Mucosa of gallbladder (tissue), 1 donor: Measurements from ENCODE around the gene CHD5. TPM values are rescaled to one million over a fixed set of nuclear protein-coding genes. Genes with fewer than 3 reads are reported as not detected.
A peak's percentile ranks its signal among the peaks of the same experiment; 100 is the strongest.

Experiments
- DNase-seq: peaks from one replicate; pipeline ENCODE4 v3.0.0-alpha.2; 2020; ENCODE audit warnings: low spot score
- total RNA-seq: library from RNA; stranded (reverse); gene quantifications from one replicate; pipeline ENCODE4 v1.2.1, GENCODE V29; 2021
- donor health status: DM: no; HTN: no; CAD: no.

Gene CHD5
- total RNA-seq, 1 donor from 2014 or later = 0.23 TPM

- DNase-seq = no peak
Observed at GRCh38 chr1:6134206-6134605, 45.9 kb downstream of the CHD5 start.

- DNase-seq = no peak
Observed at GRCh38 chr1:6133146-6133895, 46.8 kb downstream of the CHD5 start.

GRCh38 chr1:6131561-6131960, 48.6 kb downstream of the CHD5 start:
- DNase-seq = no peak

- no peak for DNase-seq
Observed at GRCh38 chr1:6130596-6130995, 49.5 kb downstream of the CHD5 start.

- no peak for DNase-seq
Observed at GRCh38 chr1:6130036-6130435, 50.1 kb downstream of the CHD5 start.

GRCh38 chr1:6129313-6129712, 50.8 kb downstream of the CHD5 start:
- no peak for DNase-seq

GRCh38 chr1:6128276-6129081, 51.6 kb downstream of the CHD5 start:
- DNase-seq = no peak

GRCh38 chr1:6127587-6128163, 52.4 kb downstream of the CHD5 start:
- DNase-seq = peak; percentile 85

GRCh38 chr1:6126521-6127067, 53.5 kb downstream of the CHD5 start:
- no peak for DNase-seq

GRCh38 chr1:6126028-6126427, 54.1 kb downstream of the CHD5 start:
- no peak for DNase-seq

- no peak for DNase-seq
Observed at GRCh38 chr1:6125366-6125765, 54.8 kb downstream of the CHD5 start.

- DNase-seq = no peak
Observed at GRCh38 chr1:6124746-6125365, 55.3 kb downstream of the CHD5 start.

- no peak for DNase-seq
Observed at GRCh38 chr1:6124341-6124740, 55.8 kb downstream of the CHD5 start.

- DNase-seq = no peak
Observed at GRCh38 chr1:6123816-6124215, 56.3 kb downstream of the CHD5 start.

GRCh38 chr1:6123083-6123482, 57.0 kb downstream of the CHD5 start:
- no peak for DNase-seq

- DNase-seq = no peak
Observed at GRCh38 chr1:6121651-6122370, 58.3 kb downstream of the CHD5 start.

- DNase-seq = no peak
Observed at GRCh38 chr1:6121021-6121421, 59.1 kb downstream of the CHD5 start.

- DNase-seq = no peak
Observed at GRCh38 chr1:6118415-6118814, 61.7 kb downstream of the CHD5 start.

GRCh38 chr1:6117624-6118023, 62.5 kb downstream of the CHD5 start:
- DNase-seq = no peak

- no peak for DNase-seq
Observed at GRCh38 chr1:6117064-6117463, 63.1 kb downstream of the CHD5 start.

- no peak for DNase-seq
Observed at GRCh38 chr1:6116137-6116536, 64.0 kb downstream of the CHD5 start.
